ENCODE measurements around the gene NRN1.

Gene NRN1

GRCh38 chr6:6052216-6052615 lies 45.5 kb upstream of the NRN1 start:
- Histone ChIP-seq H3K4me3 (ENCODE audit: low read depth, low read length) (no peak overlapping the region), H3K36me3 (ENCODE audit: control insufficient read depth in 2 of 2, insufficient read depth in 1 of 2, low read length in 2 of 2) (no peaks in the 10 kb centered on the region), H3K27ac (ENCODE audit: extremely low read depth, low read depth, low read length) (no peak overlapping the region), H3K4me1 (ENCODE audit: control insufficient read depth, insufficient read depth, low read length) (no peaks in the 10 kb centered on the region), H3K9me3 (ENCODE audit: control insufficient read depth, insufficient read depth, low read depth, low read length) (peaks cover 2% of the 10 kb centered on the region; the same call in 1 of the 2 replicates)
- POLR2A ChIA-PET, result no interaction called here
- CTCF ChIA-PET, result interaction anchor here (1.0 kb wide), 1 partner anchor 1022 kb away, joined by 4 read pairs; no protein-coding TSS in a partner anchor
- TF ChIP-seq TRIM28 (IDR thresholded peaks at IDR 0.05; ENCODE audit: borderline replicate concordance, low read length) (no peak), ZNF701 (tag by site-specific recombination; IDR thresholded peaks at IDR 0.05) (no peak), ZBTB48 (tag by site-specific recombination; IDR thresholded peaks at IDR 0.05) (no peak), ZNF639 (tag by site-specific recombination; IDR thresholded peaks at IDR 0.05) (no peak), ZNF248 (tag by site-specific recombination; IDR thresholded peaks at IDR 0.05) (no peak)

- peaks cover 2% of the 10 kb centered on the region; the same call in 1 of the 2 replicates for H3K9me3 ChIP-seq (ENCODE audit: control insufficient read depth, insufficient read depth, low read depth, low read length)
- ChIA-PET POLR2A (no interaction called here), CTCF (no interaction called here)
- no peak overlapping the region for H3K4me3 ChIP-seq (ENCODE audit: low read depth, low read length)
- H3K4me1 ChIP-seq (ENCODE audit: control insufficient read depth, insufficient read depth, low read length), result no peaks in the 10 kb centered on the region
- H3K27ac ChIP-seq (ENCODE audit: extremely low read depth, low read depth, low read length), result no peak overlapping the region
- H3K36me3 ChIP-seq (ENCODE audit: control insufficient read depth in 2 of 2, insufficient read depth in 1 of 2, low read length in 2 of 2), result no peaks in the 10 kb centered on the region
- TF ChIP-seq ATF2 (tag by site-specific recombination; IDR thresholded peaks at IDR 0.05; ENCODE audit: low read depth) (no peak), ZNF707 (tag by site-specific recombination; IDR thresholded peaks at IDR 0.05) (no peak), YY1 (tag by site-specific recombination; IDR thresholded peaks at IDR 0.05) (no peak), ZSCAN16 (tag by site-specific recombination; IDR thresholded peaks at IDR 0.05) (no peak), GLIS1 (tag by site-specific recombination; IDR thresholded peaks at IDR 0.05) (no peak), ZBTB21 (tag by site-specific recombination; IDR thresholded peaks at IDR 0.05) (no peak), ZFP69B (tag by site-specific recombination; IDR thresholded peaks at IDR 0.05) (no peak), SCRT2 (tag by site-specific recombination; IDR thresholded peaks at IDR 0.05) (no peak), ZNF549 (tag by site-specific recombination; IDR thresholded peaks at IDR 0.05) (no peak)
Measured at GRCh38 chr6:6046716-6047115, 40.0 kb upstream of the NRN1 start.

- CTCF ChIA-PET, result interaction anchor here (0.5 to 1.2 kb wide), 2 partner anchors 16 to 17 kb away, joined by 3 read pairs; no protein-coding TSS in a partner anchor
Measured at GRCh38 chr6:6039946-6040509, 33.3 kb upstream of the NRN1 start.

More at GRCh38 chr6:6039946-6040509, 33.3 kb upstream of the NRN1 start:
- no peak for TF ChIP-seq ZNF501 (tag by site-specific recombination; IDR thresholded peaks at IDR 0.05)
- no peak for TF ChIP-seq ZNF394 (tag by site-specific recombination; IDR thresholded peaks at IDR 0.05; ENCODE audit: borderline replicate concordance)
- TF ChIP-seq ZNF354C (tag by site-specific recombination; IDR thresholded peaks at IDR 0.05; ENCODE audit: borderline replicate concordance, low read depth), result no peak
- no peak for TF ChIP-seq SCRT1 (tag by site-specific recombination; IDR thresholded peaks at IDR 0.05; ENCODE audit: borderline replicate concordance)
- TF ChIP-seq ZNF211 (tag by site-specific recombination; IDR thresholded peaks at IDR 0.05; ENCODE audit: low read depth), result no peak
- TF ChIP-seq ZNF571 (tag by site-specific recombination; IDR thresholded peaks at IDR 0.05), result no peak
- TF ChIP-seq ZBTB17 (tag by site-specific recombination; IDR thresholded peaks at IDR 0.05), result no peak
- no peak for TF ChIP-seq ZNF600 (tag by site-specific recombination; IDR thresholded peaks at IDR 0.05)
- TF ChIP-seq ZNF548 (tag by site-specific recombination; IDR thresholded peaks at IDR 0.05), result no peak
- no peak for TF ChIP-seq ZNF280D (tag by site-specific recombination; IDR thresholded peaks at IDR 0.05)
- TF ChIP-seq ZNF623 (tag by site-specific recombination; IDR thresholded peaks at IDR 0.05), result no peak
- no peak for TF ChIP-seq ZNF670 (tag by site-specific recombination; IDR thresholded peaks at IDR 0.05; ENCODE audit: low read depth)
- H3K4me3 ChIP-seq (ENCODE audit: low read depth, low read length), result no peak overlapping the region
- H3K36me3 ChIP-seq (ENCODE audit: control insufficient read depth in 2 of 2, insufficient read depth in 1 of 2, low read length in 2 of 2), result no peaks in the 10 kb centered on the region
- POLR2A ChIA-PET, result no interaction called here
- no peak overlapping the region for H3K27ac ChIP-seq (ENCODE audit: extremely low read depth, low read depth, low read length)
- H3K4me1 ChIP-seq (ENCODE audit: control insufficient read depth, insufficient read depth, low read length), result no peaks in the 10 kb centered on the region
- H3K9me3 ChIP-seq (ENCODE audit: control insufficient read depth, insufficient read depth, low read depth, low read length), result no peaks in the 10 kb centered on the region
